ENCODE data around the gene MYEF2. TPM values are rescaled to one million over a fixed set of nuclear protein-coding genes. Genes with fewer than 3 reads are reported as not detected.
A peak's percentile ranks its signal among the peaks of the same experiment; 100 is the strongest.

MYEF2 gene
- total RNA-seq, 1 experiment from 2014 or later = 111 TPM

- 0 out of 2 replicates have a peak, but pooled peaks cover 3% of the 10 kb centered on the region for H3K4me1 Mint-ChIP-seq
Measured at GRCh38 chr15:48120745-48121144, 57.4 kb downstream of the MYEF2 start, which contains the start of gene SLC24A5. SLC24A5 (plus strand) TSS chr15:48120990; CDS start chr15:48121045, 55 bp downstream.

GRCh38 chr15:48119277-48119676, 58.8 kb downstream of the MYEF2 start:
- Mint-ChIP-seq H3K27ac (no peak overlapping the region), H3K9me3 (peaks cover 4% of the 10 kb centered on the region; the same call in 1 of the 2 replicates), H3K4me1 (0 out of 2 replicates have a peak, but pooled peaks cover 3% of the 10 kb centered on the region), H3K36me3 (no peaks in the 10 kb centered on the region), H3K4me3 (no peak overlapping the region), H3K27me3 (ENCODE audit: low read depth) (no peaks in the 10 kb centered on the region)
- DNase-seq (ENCODE audit: low spot score) = no peak
- ChIA-PET CTCF (interaction anchor here (2.0 kb wide), 1 partner anchor 132 kb away, joined by 5 read pairs; no protein-coding TSS in a partner anchor), POLR2A (no interaction called here)
- ATAC-seq = no peak
- no peak for TF ChIP-seq SMAD3 (CRISPR knock-in tag; IDR thresholded peaks at IDR 0.05; ENCODE audit: borderline replicate concordance)
- TF ChIP-seq HMGXB4 (CRISPR knock-in tag; IDR thresholded peaks at IDR 0.05) = no peak
- no peak for TF ChIP-seq RORB (CRISPR knock-in tag; IDR thresholded peaks at IDR 0.05)
- no peak for TF ChIP-seq ZBTB43 (CRISPR knock-in tag; IDR thresholded peaks at IDR 0.05)
- TF ChIP-seq ZNF512 (CRISPR knock-in tag; IDR thresholded peaks at IDR 0.05; ENCODE audit: borderline replicate concordance) = no peak
- no peak for TF ChIP-seq ELF4 (CRISPR knock-in tag; IDR thresholded peaks at IDR 0.05; ENCODE audit: low read depth)
- TF ChIP-seq STAT6 (CRISPR knock-in tag; conservative IDR thresholded peaks at IDR 0.05; ENCODE audit: low read depth) = no peak
- TF ChIP-seq ESRRA (CRISPR knock-in tag; IDR thresholded peaks at IDR 0.05; ENCODE audit: borderline replicate concordance) = no peak
- no peak for TF ChIP-seq TEAD4 (CRISPR knock-in tag; IDR thresholded peaks at IDR 0.05)
- no peak for TF ChIP-seq GRHL2 (CRISPR knock-in tag; IDR thresholded peaks at IDR 0.05; ENCODE audit: insufficient replicate concordance, severe bottlenecking)
- TF ChIP-seq JAZF1 (CRISPR knock-in tag; IDR thresholded peaks at IDR 0.05) = no peak
- no peak for TF ChIP-seq MXD4 (CRISPR knock-in tag; IDR thresholded peaks at IDR 0.05; ENCODE audit: borderline replicate concordance)
- TF ChIP-seq ZNF423 (CRISPR knock-in tag; IDR thresholded peaks at IDR 0.05) = no peak
- TF ChIP-seq NFATC4 (CRISPR knock-in tag; IDR thresholded peaks at IDR 0.05) = no peak
- no peak for TF ChIP-seq PREB (CRISPR knock-in tag; IDR thresholded peaks at IDR 0.05; ENCODE audit: borderline replicate concordance)
- TF ChIP-seq ZNF232 (CRISPR knock-in tag; IDR thresholded peaks at IDR 0.05) = no peak
- no peak for TF ChIP-seq NFYB (CRISPR knock-in tag; conservative IDR thresholded peaks at IDR 0.05; ENCODE audit: low read depth)

More at GRCh38 chr15:48120745-48121144, 57.4 kb downstream of the MYEF2 start, which contains the start of gene SLC24A5:
- ChIA-PET POLR2A (no interaction called here), CTCF (interaction anchor here (0.8 to 2.5 kb wide), 5 partner anchors 8 to 216 kb away, joined by 3 to 15 read pairs (median 4); no protein-coding TSS in a partner anchor)
- H3K27ac Mint-ChIP-seq = no peak within 1 kb of the TSS
- no peak for DNase-seq (ENCODE audit: low spot score)
- ATAC-seq = peak; percentile 39
- H3K4me3 Mint-ChIP-seq = no peak within 1 kb of the TSS
- TF ChIP-seq TEAD4 (CRISPR knock-in tag; IDR thresholded peaks at IDR 0.05) (no peak), RORB (CRISPR knock-in tag; IDR thresholded peaks at IDR 0.05) (no peak), ZNF423 (CRISPR knock-in tag; IDR thresholded peaks at IDR 0.05) (no peak), USF2 (CRISPR knock-in tag; IDR thresholded peaks at IDR 0.05) (no peak), HMGXB4 (CRISPR knock-in tag; IDR thresholded peaks at IDR 0.05) (no peak), KAT7 (CRISPR knock-in tag; IDR thresholded peaks at IDR 0.05; ENCODE audit: borderline replicate concordance) (no peak)
- no peaks in the 10 kb centered on the region for H3K36me3 Mint-ChIP-seq
- no peaks in the 10 kb centered on the region for H3K27me3 Mint-ChIP-seq (ENCODE audit: low read depth)
- H3K9me3 Mint-ChIP-seq = peaks cover 4% of the 10 kb centered on the region; the same call in 1 of the 2 replicates

All from WTC11 (cell line).